Fibroblast of gingiva (primary cell): Measurements from ENCODE around the gene FCHO1.

Experiments
- DNase-seq: peaks from one replicate; pipeline ENCODE4 v3.0.0-alpha.2; 2011; ENCODE audit warnings: low read depth

Gene FCHO1

DNA sequence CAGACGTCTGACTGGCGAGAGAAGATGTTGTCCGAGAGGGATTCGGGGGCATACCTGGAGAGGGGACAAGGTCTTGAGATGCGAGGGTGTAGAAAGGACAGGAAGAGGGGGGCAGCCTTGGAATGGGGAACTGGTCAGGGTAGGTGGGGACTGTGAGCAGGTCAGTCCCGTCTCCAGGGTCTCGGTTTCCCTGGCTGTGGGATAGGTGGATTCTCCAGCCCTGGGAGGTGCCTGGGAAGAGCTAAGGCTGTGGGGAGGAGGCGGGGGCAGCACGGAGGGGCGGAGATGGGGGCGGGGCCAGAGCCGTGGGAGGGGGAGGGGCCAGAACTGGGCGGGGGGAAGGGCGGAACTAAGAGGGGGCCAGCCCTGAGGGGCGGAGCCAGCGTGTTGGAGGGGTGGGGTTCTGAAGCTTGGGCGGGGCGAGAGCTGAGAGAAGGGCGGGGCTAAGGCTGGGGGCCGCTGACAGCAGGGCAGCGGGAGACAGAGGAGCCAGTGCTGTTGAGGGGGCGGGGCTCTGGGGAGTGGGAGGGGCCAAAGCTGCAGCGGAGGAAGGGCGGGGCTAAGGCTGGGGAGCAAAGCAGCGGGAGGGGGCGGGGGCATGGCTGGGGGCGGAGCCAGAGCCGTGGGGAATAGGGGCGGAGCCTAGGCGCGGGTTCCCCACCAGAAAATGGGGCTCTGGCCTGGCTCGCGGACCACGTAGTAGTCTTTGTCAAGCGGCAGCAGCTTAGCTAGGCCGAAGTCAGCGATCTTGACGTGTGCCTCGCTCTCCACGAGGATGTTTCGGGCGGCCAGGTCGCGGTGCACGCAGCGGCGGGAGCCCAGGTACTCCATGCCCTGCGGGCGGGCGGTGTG, 79.5 kb downstream of the FCHO1 start:
- DNase-seq = peak; percentile 34

DNA sequence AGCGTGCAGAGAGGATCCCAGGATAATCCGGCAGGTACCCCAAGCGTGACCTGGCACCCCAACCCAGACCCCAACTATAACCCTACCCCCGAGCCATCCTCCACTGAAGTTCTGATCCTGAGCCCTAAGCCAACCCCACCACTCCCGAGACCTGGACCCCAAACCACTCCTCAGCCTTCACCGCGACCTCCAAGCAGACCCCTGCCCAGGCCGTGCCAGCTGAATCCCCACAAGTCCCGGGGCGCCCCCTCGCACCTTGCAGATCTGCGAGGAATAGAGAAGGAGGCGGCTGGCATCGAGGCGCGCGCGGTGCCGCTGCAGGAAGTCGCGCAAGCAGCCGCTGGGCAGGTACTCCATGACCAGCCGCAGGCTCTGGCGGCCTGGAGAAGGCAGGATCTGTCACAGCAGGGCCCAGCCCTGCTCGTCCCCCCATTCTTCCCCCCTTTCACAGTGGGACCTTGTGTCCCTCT, 80.2 kb downstream of the FCHO1 start:
- DNase-seq = no peak

GRCh38 chr19:17832443-17833208, 81.3 kb downstream of the FCHO1 start:
- no peak for DNase-seq

- no peak for DNase-seq
These were observed 83.3 kb downstream of the FCHO1 start for GRCh38 chr19:17834350-17835181.

DNA sequence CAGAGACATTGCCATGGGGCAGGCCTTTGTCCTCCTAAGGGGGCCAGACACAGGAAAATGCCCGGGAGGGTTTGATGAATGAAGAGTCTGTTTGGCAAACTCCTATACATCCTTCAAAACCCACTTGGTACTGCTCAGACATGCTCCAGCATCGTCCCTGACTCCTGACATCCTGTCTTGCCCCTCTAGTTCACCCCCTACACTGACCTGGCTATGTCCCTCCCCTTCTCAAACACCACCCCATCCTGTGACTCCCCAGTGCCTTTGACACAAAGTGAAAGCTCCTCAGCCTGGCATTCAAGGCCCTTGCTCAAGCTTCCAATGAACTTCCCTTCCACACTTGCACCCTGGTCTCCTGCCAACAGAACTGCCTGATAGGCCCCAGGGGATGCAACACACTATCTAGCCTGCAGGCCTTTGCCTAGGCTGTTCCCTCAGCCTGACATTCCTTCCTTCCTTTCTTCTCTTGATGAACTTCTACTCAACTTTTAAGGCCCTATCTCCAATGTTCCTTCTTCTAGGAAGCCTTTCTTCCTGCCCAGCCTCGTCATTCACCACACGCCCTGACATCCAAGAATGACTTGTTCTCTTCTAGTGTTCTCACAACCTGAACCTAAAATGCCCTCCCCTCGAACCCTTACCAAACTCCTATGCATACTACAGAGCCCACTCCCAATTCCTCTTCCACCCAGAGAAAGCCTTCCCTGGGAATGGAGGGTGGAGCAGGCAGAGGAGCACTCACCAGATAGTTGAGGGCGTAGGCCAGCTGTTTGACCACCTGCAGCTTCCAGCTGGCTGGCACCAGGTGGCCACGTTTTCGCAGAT, 84.1 kb downstream of the FCHO1 start:
- DNase-seq = no peak

DNA sequence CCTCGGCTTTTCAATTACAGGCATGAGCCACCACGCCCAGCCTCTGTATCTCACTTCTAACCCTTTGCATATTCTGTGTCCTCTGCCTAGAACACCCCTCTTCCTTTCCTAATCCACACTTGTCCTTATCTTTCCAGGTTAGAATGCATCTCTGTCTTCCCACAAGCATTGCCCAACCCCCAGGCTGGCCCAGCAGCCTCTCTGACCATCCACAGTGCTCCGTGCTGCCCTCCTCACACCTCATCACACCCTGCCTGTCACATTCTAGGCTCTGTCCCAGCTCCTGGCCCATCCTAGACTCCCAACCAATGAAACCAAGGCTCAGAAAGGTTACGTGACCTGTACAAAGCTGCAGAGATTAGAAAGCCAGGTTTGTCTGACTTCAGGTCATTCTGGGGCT, 85.3 kb downstream of the FCHO1 start:
- no peak for DNase-seq

DNA sequence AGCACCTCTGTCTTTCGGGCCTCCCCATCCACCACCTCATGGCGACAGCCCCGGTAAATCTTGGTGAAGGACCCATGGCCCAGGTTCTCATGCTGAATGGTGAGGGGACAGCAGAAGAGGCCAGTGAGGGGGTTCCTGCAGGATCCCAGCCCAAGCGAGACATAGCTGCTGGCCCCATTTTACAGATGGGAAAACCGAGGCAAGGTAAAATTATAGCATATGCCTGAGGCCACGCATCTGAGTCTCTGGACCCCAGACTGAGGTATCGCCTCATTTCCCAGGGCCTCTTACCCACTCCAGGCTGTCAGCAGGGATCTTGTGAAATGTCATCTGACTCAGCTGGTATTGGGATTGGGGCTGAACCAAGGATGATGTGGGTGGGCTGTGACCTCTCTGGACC, 86.7 kb downstream of the FCHO1 start:
- DNase-seq = no peak
